Common myeloid progenitor, CD34-positive (primary cell): ENCODE results near the gene ERGIC3.

Source experiments
- CTCF ChIA-PET: fragments of 350-600 bp; sonication (Branson Sonifier 250); formaldehyde crosslinking; loops from one replicate; lab custom pipeline; 2021; ENCODE audit warnings: antibody characterized with exemption; lab: Charles Lee
- POLR2A ChIA-PET: fragments of 350-600 bp; sonication (Branson Sonifier 250); formaldehyde crosslinking; loops from one replicate; lab custom pipeline; 2021; ENCODE audit warnings: antibody characterized with exemption; lab: Charles Lee
- DNase-seq, 3 donors: peaks; one replicate each; pipeline versions ENCODE4 v3.0.0 to v3.0.0-alpha.2; 2013
- H3K27ac ChIP-seq, 2 experiments: 1 replicate in 1 of 2; 2 replicates in 1 of 2; pipeline ENCODE4 v1.7.0; 2013; ENCODE audit warnings: inconsistent platforms in 2 of 2, low read length in 2 of 2, mild to moderate bottlenecking in 2 of 2, low read depth in 1 of 2, moderate library complexity in 1 of 2; ENCODE audit not compliant: severe bottlenecking in 2 of 2, insufficient read depth in 1 of 2, poor library complexity in 1 of 2
- H3K27me3 ChIP-seq, 5 experiments: replicated peaks in 2 of 5; 1 replicate in 3 of 5; 2 replicates in 2 of 5; pipeline versions ENCODE4 v1.6.1 to v1.7.0; 2013; ENCODE audit warnings: low read length in 4 of 5, mild to moderate bottlenecking in 2 of 5, moderate library complexity in 2 of 5, inconsistent platforms in 1 of 5; ENCODE audit not compliant: insufficient read depth in 5 of 5, control insufficient read depth in 4 of 5
- H3K36me3 ChIP-seq, 4 experiments: 1 replicate in 2 of 4; 2 replicates in 2 of 4; pipeline versions ENCODE4 v1.6.1 to v1.7.0; 2013; ENCODE audit warnings: low read length in 3 of 4, control low read depth in 1 of 4, mild to moderate bottlenecking in 1 of 4; ENCODE audit not compliant: control insufficient read depth in 4 of 4, insufficient read depth in 4 of 4
- H3K4me1 ChIP-seq, 4 experiments: 1 replicate in 3 of 4; 2 replicates in 1 of 4; pipeline versions ENCODE4 v1.6.1 to v1.7.1; 2013; ENCODE audit warnings: low read length in 3 of 4, mild to moderate bottlenecking in 3 of 4, control low read depth in 1 of 4, inconsistent platforms in 1 of 4, moderate library complexity in 1 of 4; ENCODE audit not compliant: control insufficient read depth in 4 of 4, insufficient read depth in 4 of 4; ENCODE audit errors: control extremely low read depth in 1 of 4
- H3K4me3 ChIP-seq, 7 experiments: 1 replicate in 4 of 7; 2 replicates in 3 of 7; pipeline versions ENCODE4 v1.5.1 to v1.7.0; 2013; ENCODE audit warnings: mild to moderate bottlenecking in 7 of 7, low read length in 6 of 7, moderate library complexity in 6 of 7, inconsistent platforms in 2 of 7, low read depth in 2 of 7, control low read depth in 1 of 7; ENCODE audit not compliant: insufficient read depth in 4 of 7, control insufficient read depth in 1 of 7; ENCODE audit errors: extremely low read depth in 1 of 7
- H3K9me3 ChIP-seq, 5 experiments: 1 replicate in 4 of 5; 2 replicates in 1 of 5; pipeline versions ENCODE4 v1.6.1 to v1.7.1; 2013; ENCODE audit warnings: low read length in 4 of 5, mild to moderate bottlenecking in 2 of 5, inconsistent platforms in 1 of 5, low read depth in 1 of 5, moderate library complexity in 1 of 5; ENCODE audit not compliant: control insufficient read depth in 4 of 5, insufficient read depth in 2 of 5; ENCODE audit errors: control extremely low read depth in 1 of 5
- WGBS: methylation state at CpG from one replicate; pipeline ENCODE4 v1.1.5; 2013; ENCODE audit not compliant: insufficient coverage; 5-methylcytosine and 5-hydroxymethylcytosine counted together

ERGIC3 gene

GRCh38 chr20:35603695-35604448, 62.0 kb downstream of the ERGIC3 start:
- Histone ChIP-seq H3K4me3 (no peak overlapping the region), H3K27me3 (peaks cover 0 to 44% (median 24%) of the 10 kb centered on the region in 5 experiments), H3K36me3 (no peaks in the 10 kb centered on the region), H3K4me1 (peaks cover 0 to 19% (median 18%) of the 10 kb centered on the region in 4 experiments), H3K27ac (no peak overlapping the region), H3K9me3 (no peaks in the 10 kb centered on the region)
- WGBS, result 94% methylated on average over 9 of the region's 11 CpGs
- ChIA-PET POLR2A (interaction anchor here (0.5 to 0.6 kb wide), 2 partner anchors 9 to 14 kb away, joined by 3 read pairs; no protein-coding TSS in a partner anchor), CTCF (interaction anchor here (0.6 to 2.9 kb wide), 12 partner anchors 10 to 198 kb away, joined by 3 to 17 read pairs (median 4); partner anchors contain the start of gene SPAG4)
- DNase-seq, result no peak

GRCh38 chr20:35604449-35604747, 62.5 kb downstream of the ERGIC3 start:
- H3K4me1 ChIP-seq, result peaks cover 0 to 19% (median 18%) of the 10 kb centered on the region in 4 experiments
- ChIA-PET CTCF (interaction anchor here (0.9 to 2.9 kb wide), 8 partner anchors 8 to 94 kb away, joined by 3 to 17 read pairs (median 4); partner anchors contain the start of gene SPAG4), POLR2A (interaction anchor here (0.5 to 0.6 kb wide), 2 partner anchors 8 to 13 kb away, joined by 3 read pairs; no protein-coding TSS in a partner anchor)
- H3K4me3 ChIP-seq, result no peak overlapping the region
- H3K27me3 ChIP-seq, result peaks cover 0 to 39% (median 21%) of the 10 kb centered on the region in 5 experiments
- no peaks in the 10 kb centered on the region for H3K36me3 ChIP-seq
- H3K9me3 ChIP-seq, result no peaks in the 10 kb centered on the region
- WGBS, result 82% methylated on average over 3 of the region's 4 CpGs
- H3K27ac ChIP-seq, result no peak overlapping the region
- DNase-seq, result peak in 1 of 3 donors; percentile 21

DNA sequence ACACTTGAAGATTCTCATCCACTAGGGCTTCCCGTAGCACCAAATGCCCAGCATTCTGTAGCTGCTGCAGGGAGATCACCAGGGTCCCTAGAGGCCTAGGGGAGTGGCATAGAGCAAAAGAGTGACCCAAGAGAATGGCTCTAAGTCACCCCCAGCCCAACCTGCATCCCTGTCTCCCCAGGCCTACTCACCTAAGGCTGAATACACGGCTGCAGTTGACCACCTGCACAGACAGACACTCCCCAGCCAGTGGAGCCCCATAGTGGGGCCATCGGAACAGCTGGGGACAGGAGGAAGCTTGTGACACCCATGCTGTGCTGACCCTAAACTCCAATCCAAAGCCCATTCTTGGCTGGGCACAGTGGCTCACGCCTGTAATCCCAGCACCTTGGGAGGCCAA, 64.2 kb downstream of the ERGIC3 start:
- 91% methylated on average over 3 of the region's 4 CpGs for WGBS
- H3K4me3 ChIP-seq, result no peak overlapping the region
- H3K36me3 ChIP-seq, result no peaks in the 10 kb centered on the region
- peaks cover 0 to 13% (median 11%) of the 10 kb centered on the region in 4 experiments for H3K4me1 ChIP-seq
- H3K27me3 ChIP-seq, result peaks cover 0 to 22% (median 9%) of the 10 kb centered on the region in 5 experiments
- POLR2A ChIA-PET, result no interaction called here
- DNase-seq, result no peak
- CTCF ChIA-PET, result interaction anchor here (1.1 to 2.9 kb wide), 3 partner anchors 13 to 55 kb away, joined by 3 to 17 read pairs (median 4); no protein-coding TSS in a partner anchor
- no peaks in the 10 kb centered on the region for H3K9me3 ChIP-seq
- H3K27ac ChIP-seq, result no peak overlapping the region
